HUDEP-2 (cell line): ENCODE measurements around the gene SLC17A1.
A peak's percentile ranks its signal among the peaks of the same experiment; 100 is the strongest.

ENCODE experiments used
- DNase-seq, 76 experiments: peaks; one replicate each; lab custom pipeline; 2025; ENCODE audit not compliant: unreplicated experiment in 76 of 76; lab: John Stamatoyannopoulos, UW

Gene SLC17A1

GRCh38 chr6:25831532-25832306 lies at the start of gene SLC17A1:
Gene SLC17A1 (minus strand): TSS chr6:25832052. CDS start chr6:25830557, 1,495 bp downstream.
- no peak for DNase-seq

DNA sequence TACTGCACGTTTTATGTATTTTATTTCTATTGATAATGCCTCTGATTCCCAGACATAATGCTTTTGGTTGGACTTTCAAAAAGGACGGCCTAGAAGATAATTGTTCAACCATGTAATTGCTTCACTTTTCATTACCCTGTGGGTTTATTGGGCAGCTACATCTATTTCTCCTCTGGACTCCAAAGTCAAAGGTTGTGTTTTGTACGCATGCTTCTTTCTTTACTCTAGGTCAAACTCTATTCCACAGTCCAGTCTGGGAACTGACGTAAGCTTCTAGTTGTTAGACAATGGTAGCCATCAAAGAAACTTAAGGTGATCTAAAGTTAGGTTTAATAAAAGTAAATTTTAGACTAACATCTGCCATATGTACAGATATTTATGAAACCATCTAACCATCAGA lies 48.7 kb upstream of the SLC17A1 start:
- DNase-seq, result no peak

DNA sequence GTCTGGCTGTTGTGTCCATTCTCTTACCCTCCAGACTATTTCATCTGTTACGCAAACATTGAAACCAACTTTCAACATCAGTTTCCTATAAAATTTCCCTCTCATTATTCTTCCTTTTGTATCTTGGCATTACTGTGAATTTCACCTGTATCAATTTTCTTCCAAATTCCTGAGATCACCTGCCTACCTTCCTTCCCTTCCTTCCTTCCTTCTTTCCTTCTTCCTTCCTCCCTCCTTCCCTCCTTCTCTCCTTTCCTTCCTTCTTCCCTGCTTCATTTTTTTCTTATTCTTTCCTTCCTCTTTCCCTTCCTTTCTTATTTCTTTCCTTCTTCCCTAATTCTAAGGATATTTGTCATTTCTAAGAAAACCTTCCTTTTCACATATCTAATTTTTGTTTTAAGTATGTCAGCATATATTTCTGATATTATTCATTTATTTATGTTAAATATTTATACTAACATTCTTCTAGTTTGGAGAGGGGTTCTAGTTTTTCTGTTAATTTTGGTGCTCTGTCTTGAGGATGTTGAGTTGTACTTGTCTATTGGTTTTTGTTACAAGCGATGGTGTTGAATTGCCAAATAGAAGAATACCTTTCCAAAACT lies 47.0 kb upstream of the SLC17A1 start:
- DNase-seq, result no peak

GRCh38 chr6:25875926-25876602 lies 44.2 kb upstream of the SLC17A1 start:
- DNase-seq, result no peak

GRCh38 chr6:25875563-25875905 lies 43.7 kb upstream of the SLC17A1 start:
- no peak for DNase-seq

DNA sequence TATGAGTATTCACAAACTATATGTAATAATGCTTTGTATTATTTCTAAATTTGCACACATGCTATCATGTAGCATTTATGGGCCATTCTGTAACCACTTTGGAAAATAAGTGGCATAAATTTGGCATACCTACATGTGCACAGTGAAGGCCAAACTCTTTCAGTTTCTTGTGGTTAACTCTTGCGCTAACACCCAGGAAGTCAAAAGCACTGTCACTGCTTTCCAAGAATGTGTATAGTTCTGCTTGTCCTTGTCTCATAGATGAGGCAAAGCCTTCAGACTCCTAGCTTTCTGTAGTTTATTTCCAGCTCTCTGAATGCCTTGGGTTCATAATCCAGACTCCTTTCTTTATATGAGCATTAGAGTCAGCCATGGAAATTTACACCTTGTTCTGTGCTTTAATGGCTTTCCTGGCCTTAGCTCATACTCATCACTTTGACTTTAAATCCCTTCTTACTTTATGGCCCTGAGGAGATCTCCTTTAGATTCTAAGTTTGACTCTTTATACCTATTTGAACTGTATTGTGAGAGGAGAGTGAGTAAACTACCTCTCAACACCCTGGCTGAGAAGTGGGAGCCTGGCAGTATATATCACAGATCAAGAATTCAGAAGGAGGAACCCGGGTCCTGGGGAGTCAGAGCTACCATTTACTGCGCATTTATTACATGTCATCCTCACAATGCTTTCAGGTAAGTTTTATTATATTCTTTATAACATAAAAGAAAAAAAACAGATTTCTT lies 43.1 kb upstream of the SLC17A1 start:
- DNase-seq, result no peak

GRCh38 chr6:25874118-25874517 lies 42.3 kb upstream of the SLC17A1 start, which contains the start of gene SLC17A3:
Gene SLC17A3 (minus strand): TSS chr6:25874243. CDS start chr6:25868387, 5,856 bp downstream.
- no peak for DNase-seq

DNA sequence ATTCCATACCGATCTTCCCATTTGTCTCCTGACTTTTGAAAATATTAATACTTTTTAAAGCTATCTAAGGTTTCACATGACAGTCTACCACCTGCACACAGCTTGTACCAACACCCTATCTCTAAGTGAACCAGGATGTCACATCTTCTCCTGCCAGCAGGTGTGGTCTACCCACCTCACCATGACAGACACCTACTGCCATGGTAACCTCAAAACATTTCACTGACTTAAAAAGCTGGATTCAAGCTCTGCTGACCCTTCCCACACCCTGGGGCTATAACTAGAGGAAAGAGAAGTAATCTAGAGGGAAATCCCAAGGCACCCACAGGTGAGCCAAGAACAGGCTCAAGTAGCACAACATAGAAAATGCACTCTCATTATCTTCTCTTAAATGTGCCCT lies 41.0 kb upstream of the SLC17A1 start:
- DNase-seq, result no peak

- no peak for DNase-seq
Observed at GRCh38 chr6:25869840-25870239, 38.0 kb upstream of the SLC17A1 start.

DNA sequence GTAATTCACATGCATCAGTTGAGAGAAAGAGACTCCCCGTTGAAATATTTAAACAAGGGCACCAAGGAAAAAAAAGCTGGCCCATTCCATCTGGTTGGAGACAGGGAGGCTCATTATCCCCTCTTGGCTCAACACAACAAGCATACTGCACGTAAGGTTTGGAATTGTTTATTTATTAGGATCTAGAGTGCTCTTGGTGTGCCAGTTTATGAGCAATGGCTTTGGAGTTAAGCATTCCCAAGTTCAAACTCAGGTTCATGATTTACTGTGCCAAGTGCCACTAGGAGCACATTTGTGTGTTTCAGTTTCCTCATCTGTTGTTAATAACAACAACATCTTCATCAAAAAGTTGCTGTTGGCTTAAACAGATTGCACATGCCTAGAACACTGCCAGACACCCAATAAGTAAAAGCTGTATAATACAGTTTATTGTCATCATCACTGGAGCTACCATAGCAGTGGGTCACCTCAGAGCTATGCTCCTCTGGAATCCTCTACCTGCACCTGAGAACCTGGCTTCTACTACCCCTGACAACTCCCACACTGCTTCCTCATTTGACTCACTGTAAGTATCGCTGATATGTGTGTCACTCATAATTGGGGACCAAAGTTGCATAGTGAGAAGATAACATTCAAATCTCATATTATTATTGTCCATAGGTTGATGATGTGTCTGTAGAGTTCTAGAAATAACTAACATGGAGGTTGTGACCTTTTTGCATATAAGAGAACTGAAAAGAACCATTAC lies 36.8 kb upstream of the SLC17A1 start:
- DNase-seq, result no peak

GRCh38 chr6:25866011-25866410 lies 34.2 kb upstream of the SLC17A1 start:
- peak in 10 of 76 experiments; percentile 9 to 33 (median 15) for DNase-seq

DNA sequence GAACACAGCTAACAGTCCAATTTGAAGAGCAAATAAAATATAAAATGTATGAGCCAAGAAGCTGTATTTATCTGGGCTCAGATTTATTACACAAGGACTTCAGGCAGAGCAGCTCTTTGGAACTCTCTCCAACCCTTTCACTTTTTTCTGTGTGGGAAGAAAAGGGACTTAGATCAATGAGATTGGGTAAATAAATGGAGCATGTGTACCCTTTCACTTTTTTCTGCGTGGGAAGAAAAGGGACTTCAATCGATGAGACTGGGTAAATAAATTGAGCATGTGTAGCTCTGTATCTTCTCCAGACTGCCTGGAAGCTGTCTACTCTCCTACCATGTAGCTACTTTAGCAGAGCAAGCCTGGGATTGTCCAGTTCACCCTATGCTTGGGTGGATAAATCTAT lies 31.5 kb upstream of the SLC17A1 start:
- DNase-seq, result no peak

DNA sequence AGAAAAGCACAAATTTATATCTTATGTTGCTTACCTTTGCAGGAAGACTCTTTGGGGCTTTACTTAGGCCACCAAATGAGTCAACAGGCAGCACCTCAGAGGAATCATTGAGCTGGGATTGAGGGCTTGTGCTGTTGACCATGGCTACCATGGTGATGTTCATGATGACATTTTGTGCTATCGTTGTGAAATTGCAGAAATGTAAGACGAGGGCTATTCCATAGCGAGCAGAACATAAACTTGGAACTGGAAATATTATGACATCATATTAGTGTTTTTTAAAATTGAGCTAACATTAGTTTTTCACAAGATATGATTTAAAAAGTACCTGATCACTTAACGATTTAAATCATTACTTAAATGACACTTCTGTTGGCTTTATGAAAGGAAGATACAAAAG lies 30.3 kb upstream of the SLC17A1 start:
- DNase-seq, result no peak

GRCh38 chr6:25852756-25853155 lies 20.9 kb upstream of the SLC17A1 start:
- no peak for DNase-seq

DNA sequence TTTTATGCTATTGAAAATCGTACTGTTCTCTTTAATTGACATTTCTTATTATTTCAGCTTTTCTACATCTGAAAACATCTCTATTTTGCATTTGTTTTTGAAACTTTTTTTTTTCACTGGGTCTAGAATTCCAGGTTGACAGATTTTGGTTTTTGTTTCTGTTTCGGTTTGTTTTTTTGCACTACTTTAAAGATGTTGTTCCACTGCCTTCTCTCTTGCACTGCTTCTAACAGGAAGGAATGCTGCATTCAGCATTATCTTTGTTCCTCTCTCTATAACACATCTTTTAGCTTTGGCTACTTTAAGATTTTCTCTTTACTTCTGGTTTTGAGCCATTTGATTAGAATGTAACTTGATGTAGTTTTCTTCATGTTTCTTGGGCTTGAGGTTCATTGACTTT lies 20.1 kb upstream of the SLC17A1 start:
- no peak for DNase-seq

GRCh38 chr6:25844518-25844917 lies 12.7 kb upstream of the SLC17A1 start:
- no peak for DNase-seq

- no peak for DNase-seq
Observed at GRCh38 chr6:25842526-25842925, 10.7 kb upstream of the SLC17A1 start.

- DNase-seq, result no peak
Observed at GRCh38 chr6:25835442-25836283, 3.8 kb upstream of the SLC17A1 start.

GRCh38 chr6:25834950-25835349 lies 3.1 kb upstream of the SLC17A1 start:
- DNase-seq, result no peak

- no peak for DNase-seq
Observed at GRCh38 chr6:25833136-25833535, 1.3 kb upstream of the SLC17A1 start.
